Upper lobe of right lung (tissue), 1 donor: ENCODE data around the gene SPACA1. TPM values are rescaled to one million over a fixed set of nuclear protein-coding genes. Genes with fewer than 3 reads are reported as not detected.

Source experiments
- ATAC-seq: fragments of 200-7000 bp; cut with Tn5 transposase; one replicate; pipeline ENCODE4 v1.9.1; 2020; ENCODE audit warnings: mild to moderate bottlenecking, moderate library complexity
- DNase-seq: peaks from one replicate; pipeline ENCODE4 v3.0.0-alpha.2; 2020
- H3K27ac ChIP-seq: fragments of 200-600 bp; one replicate; pipeline ENCODE4 v1.8.0; 2022
- H3K27me3 ChIP-seq: fragments of 200-600 bp; one replicate; pipeline ENCODE4 v1.8.0; 2022; ENCODE audit warnings: mild to moderate bottlenecking
- H3K36me3 ChIP-seq: fragments of 200-600 bp; one replicate; pipeline ENCODE4 v1.8.0; 2022
- H3K4me1 ChIP-seq: fragments of 200-600 bp; one replicate; pipeline ENCODE4 v1.8.0; 2022
- H3K4me3 ChIP-seq: fragments of 200-600 bp; one replicate; pipeline ENCODE4 v1.8.0; 2022; ENCODE audit warnings: mild to moderate bottlenecking
- H3K9me3 ChIP-seq: fragments of 200-600 bp; one replicate; pipeline ENCODE4 v1.8.0; 2022
- intact Hi-C: fragments of 100-400 bp; cut with DNase I; formaldehyde crosslinking; loops from one replicate; pipeline ENCODE4 v1.11.0; 2022
- total RNA-seq: library from RNA; stranded (reverse); fragmentation: NEBNext Ultra II Directional; extraction: Animal tissue kit (Norgen Biotek cat#: 25700); gene quantifications from one replicate; pipeline ENCODE4 v1.2.1, GENCODE V29; 2021
- TF ChIP-seq, protein P1 (sequence below): fragments of 200-600 bp; IDR thresholded peaks from one replicate; pipeline ENCODE4 v1.8.0; 2022; ENCODE audit warnings: antibody characterized with exemption
- donor health status: DM: no; HTN: yes; CAD: no; lungs with severe emphysema.

Gene SPACA1
- total RNA-seq, 1 donor from 2014 or later, result not detected

DNA sequence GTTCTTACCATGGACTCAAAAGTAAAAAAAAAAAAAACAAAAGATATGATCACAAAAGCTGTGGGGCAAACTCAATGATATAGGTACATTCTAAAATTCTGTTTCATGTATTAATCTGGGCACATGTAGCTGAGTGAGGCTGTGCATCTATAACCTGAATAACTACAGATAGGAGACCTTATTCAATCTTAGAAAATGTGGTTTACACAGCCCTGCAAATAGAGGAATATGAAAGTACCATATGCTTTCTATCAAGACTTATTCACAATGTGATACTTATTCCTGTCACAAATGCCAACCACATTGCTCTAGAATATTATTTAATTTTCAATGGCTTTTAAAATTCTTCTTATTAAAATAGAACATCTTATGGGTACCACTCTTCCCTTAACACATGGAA, 3.1 kb upstream of the SPACA1 start:
- Histone ChIP-seq H3K27ac (no peak overlapping the region), H3K4me3 (no peak overlapping the region), H3K9me3 (no peaks in the 10 kb centered on the region), H3K36me3 (no peaks in the 10 kb centered on the region), H3K27me3 (no peaks in the 10 kb centered on the region), H3K4me1 (no peaks in the 10 kb centered on the region)
- TF ChIP-seq, protein P1, sequence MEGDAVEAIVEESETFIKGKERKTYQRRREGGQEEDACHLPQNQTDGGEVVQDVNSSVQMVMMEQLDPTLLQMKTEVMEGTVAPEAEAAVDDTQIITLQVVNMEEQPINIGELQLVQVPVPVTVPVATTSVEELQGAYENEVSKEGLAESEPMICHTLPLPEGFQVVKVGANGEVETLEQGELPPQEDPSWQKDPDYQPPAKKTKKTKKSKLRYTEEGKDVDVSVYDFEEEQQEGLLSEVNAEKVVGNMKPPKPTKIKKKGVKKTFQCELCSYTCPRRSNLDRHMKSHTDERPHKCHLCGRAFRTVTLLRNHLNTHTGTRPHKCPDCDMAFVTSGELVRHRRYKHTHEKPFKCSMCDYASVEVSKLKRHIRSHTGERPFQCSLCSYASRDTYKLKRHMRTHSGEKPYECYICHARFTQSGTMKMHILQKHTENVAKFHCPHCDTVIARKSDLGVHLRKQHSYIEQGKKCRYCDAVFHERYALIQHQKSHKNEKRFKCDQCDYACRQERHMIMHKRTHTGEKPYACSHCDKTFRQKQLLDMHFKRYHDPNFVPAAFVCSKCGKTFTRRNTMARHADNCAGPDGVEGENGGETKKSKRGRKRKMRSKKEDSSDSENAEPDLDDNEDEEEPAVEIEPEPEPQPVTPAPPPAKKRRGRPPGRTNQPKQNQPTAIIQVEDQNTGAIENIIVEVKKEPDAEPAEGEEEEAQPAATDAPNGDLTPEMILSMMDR, result no peak
- no peak for DNase-seq
- ATAC-seq, result no peak
- intact Hi-C loops, result no loop called here

- H3K9me3 ChIP-seq, result no peaks in the 10 kb centered on the region
- H3K4me1 ChIP-seq, result no peaks in the 10 kb centered on the region
- no peak overlapping the region for H3K27ac ChIP-seq
- no peak for DNase-seq
- TF ChIP-seq, protein P1, result no peak
- intact Hi-C loops, result no loop called here
- H3K4me3 ChIP-seq, result no peak overlapping the region
- ATAC-seq, result no peak
- H3K27me3 ChIP-seq, result peaks cover 2% of the 10 kb centered on the region
- H3K36me3 ChIP-seq, result no peaks in the 10 kb centered on the region
Observed at GRCh38 chr6:88045521-88046136, 2.0 kb upstream of the SPACA1 start.

DNA sequence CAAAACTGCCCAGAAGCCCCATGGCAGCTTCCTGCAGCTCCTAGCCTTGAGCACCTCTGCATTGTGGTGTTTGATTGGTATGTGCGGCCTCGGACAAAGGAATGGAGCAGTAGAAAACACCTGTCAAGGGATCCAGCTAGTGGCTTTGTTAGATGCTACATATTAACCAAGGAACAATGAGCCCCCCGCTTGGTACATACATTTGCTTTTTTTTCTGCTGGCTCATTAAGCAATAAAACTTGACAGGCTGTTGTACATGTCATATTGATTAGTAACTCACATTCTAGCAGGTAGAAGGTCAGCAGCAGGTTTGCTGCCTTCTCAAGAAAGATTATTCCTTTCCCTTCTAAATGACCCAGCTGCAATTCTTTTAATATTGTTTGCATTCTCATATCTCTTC, 937 bp downstream of the SPACA1 start:
- TF ChIP-seq, protein P1, result no peak
- Histone ChIP-seq H3K27me3 (peaks cover 4% of the 10 kb centered on the region), H3K27ac (no peak overlapping the region), H3K4me3 (no peak overlapping the region), H3K36me3 (no peaks in the 10 kb centered on the region), H3K4me1 (no peaks in the 10 kb centered on the region), H3K9me3 (no peaks in the 10 kb centered on the region)
- DNase-seq, result no peak
- intact Hi-C loops, result no loop called here
- ATAC-seq, result no peak

DNA sequence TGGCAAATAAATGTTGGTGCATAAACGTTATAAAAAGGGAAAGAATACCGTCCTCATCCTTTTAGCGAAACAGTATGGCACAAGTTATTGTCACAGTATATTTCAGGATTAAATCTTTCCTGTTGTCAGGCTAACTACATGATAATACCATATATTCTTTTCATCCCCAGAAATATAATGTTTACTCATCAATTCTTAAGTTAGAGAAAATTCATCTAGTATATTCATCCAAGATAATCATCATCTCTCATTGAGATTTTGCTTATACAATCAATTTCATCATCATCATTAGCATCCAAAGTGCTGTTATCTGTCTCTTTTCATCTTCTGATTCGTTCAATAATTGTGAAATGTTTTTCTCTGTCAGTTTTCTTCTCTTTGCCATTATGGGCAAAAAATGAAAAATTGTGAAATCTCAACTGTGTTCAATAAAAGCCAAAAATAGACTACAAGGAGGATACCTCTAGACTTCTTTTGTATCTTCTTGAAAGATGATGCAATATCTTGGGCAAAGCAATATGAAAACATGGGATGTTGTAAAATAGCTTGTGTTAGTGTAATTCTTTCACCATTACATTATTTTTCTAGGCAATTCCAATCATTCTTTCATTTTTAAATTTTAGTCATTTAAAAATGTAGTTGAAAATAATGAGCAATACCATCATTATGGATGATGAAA, 2.6 kb downstream of the SPACA1 start:
- Histone ChIP-seq H3K27me3 (peaks cover 4% of the 10 kb centered on the region), H3K4me1 (no peaks in the 10 kb centered on the region), H3K36me3 (no peaks in the 10 kb centered on the region), H3K4me3 (no peak overlapping the region), H3K27ac (no peak overlapping the region), H3K9me3 (no peaks in the 10 kb centered on the region)
- no peak for DNase-seq
- intact Hi-C loops, result no loop called here
- TF ChIP-seq, protein P1, result no peak
- no peak for ATAC-seq

DNA sequence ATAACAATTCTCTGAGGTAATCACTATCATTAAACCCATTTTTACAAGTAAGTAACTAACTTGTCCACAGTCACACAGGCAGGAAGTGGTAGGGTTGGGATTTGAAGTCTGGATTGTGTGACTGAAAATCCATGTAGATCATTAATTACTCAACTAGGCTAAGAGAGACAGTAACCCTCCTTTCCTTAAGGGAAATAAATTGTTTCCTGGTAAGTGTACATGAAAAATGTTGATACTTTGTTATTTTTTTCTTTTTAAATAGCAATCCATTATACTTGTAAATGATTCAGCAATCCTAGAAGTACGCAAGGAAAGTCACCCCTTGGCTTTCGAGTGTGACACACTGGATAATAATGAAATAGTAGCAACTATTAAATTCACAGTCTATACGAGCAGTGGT, 11.6 kb downstream of the SPACA1 start:
- DNase-seq, result no peak
- no peaks in the 10 kb centered on the region for H3K27me3 ChIP-seq
- H3K4me1 ChIP-seq, result no peaks in the 10 kb centered on the region
- H3K9me3 ChIP-seq, result no peaks in the 10 kb centered on the region
- TF ChIP-seq, protein P1, result no peak
- intact Hi-C loops, result no loop called here
- H3K4me3 ChIP-seq, result no peak overlapping the region
- no peak overlapping the region for H3K27ac ChIP-seq
- no peak for ATAC-seq
- H3K36me3 ChIP-seq, result no peaks in the 10 kb centered on the region
